ENCODE data around the gene ATP6V1C2.
"Not testable (repeated sequence)": the region's sequence is repeated elsewhere in the genome, so short reads cannot be mapped to it uniquely, and the experiment has no call there.

ATP6V1C2 gene

GRCh38 chr2:10792001-10792634, 70.7 kb downstream of the ATP6V1C2 start:
- DNase-seq (ENCODE audit: insufficient read length, low spot score) (no peak), FAIRE-seq (no peak)

GRCh38 chr2:10792660-10793400, 71.4 kb downstream of the ATP6V1C2 start:
- FAIRE-seq (no peak), DNase-seq (ENCODE audit: insufficient read length, low spot score) (no peak)
- no peak for TF ChIP-seq POLR2A (IDR thresholded peaks at IDR 0.05; ENCODE audit: low read depth, low read length)

More at GRCh38 chr2:10792001-10792634, 70.7 kb downstream of the ATP6V1C2 start:
- TF ChIP-seq POLR2A (IDR thresholded peaks at IDR 0.05; ENCODE audit: low read depth, low read length), result no peak

- DNase-seq (ENCODE audit: insufficient read length, low spot score) (no peak), FAIRE-seq (no peak)
- no peak for TF ChIP-seq POLR2A (IDR thresholded peaks at IDR 0.05; ENCODE audit: low read depth, low read length)
Observed at GRCh38 chr2:10793816-10794215, 72.4 kb downstream of the ATP6V1C2 start.

GRCh38 chr2:10794876-10795275, 73.4 kb downstream of the ATP6V1C2 start:
- DNase-seq (ENCODE audit: insufficient read length, low spot score), result no peak
- no peak for FAIRE-seq
- no peak for TF ChIP-seq POLR2A (IDR thresholded peaks at IDR 0.05; ENCODE audit: low read depth, low read length)

- FAIRE-seq, result no peak
- no peak for TF ChIP-seq POLR2A (IDR thresholded peaks at IDR 0.05; ENCODE audit: low read depth, low read length)
- no peak for DNase-seq (ENCODE audit: insufficient read length, low spot score)
Observed at GRCh38 chr2:10795508-10796046, 74.1 kb downstream of the ATP6V1C2 start.

- TF ChIP-seq POLR2A (IDR thresholded peaks at IDR 0.05; ENCODE audit: low read depth, low read length), result no peak
- FAIRE-seq (no peak), DNase-seq (ENCODE audit: insufficient read length, low spot score) (no peak)
Observed at GRCh38 chr2:10796703-10797102, 75.3 kb downstream of the ATP6V1C2 start.

- FAIRE-seq, result no peak
- no peak for TF ChIP-seq POLR2A (IDR thresholded peaks at IDR 0.05; ENCODE audit: low read depth, low read length)
- DNase-seq (ENCODE audit: insufficient read length, low spot score), result no peak
Observed at GRCh38 chr2:10798783-10799182, 77.4 kb downstream of the ATP6V1C2 start.

- FAIRE-seq, result no peak
- no peak for TF ChIP-seq POLR2A (IDR thresholded peaks at IDR 0.05; ENCODE audit: low read depth, low read length)
- no peak for DNase-seq (ENCODE audit: insufficient read length, low spot score)
Observed at GRCh38 chr2:10800163-10800562, 78.7 kb downstream of the ATP6V1C2 start.

- DNase-seq (ENCODE audit: insufficient read length, low spot score) (no peak), FAIRE-seq (no peak)
- no peak for TF ChIP-seq POLR2A (IDR thresholded peaks at IDR 0.05; ENCODE audit: low read depth, low read length)
Observed at GRCh38 chr2:10802657-10803056, 81.2 kb downstream of the ATP6V1C2 start.

- not testable (repeated sequence) for FAIRE-seq; DNase-seq (ENCODE audit: insufficient read length, low spot score)
Observed at GRCh38 chr2:10805990-10806389, 84.6 kb downstream of the ATP6V1C2 start.

- no peak for TF ChIP-seq POLR2A (IDR thresholded peaks at IDR 0.05; ENCODE audit: low read depth, low read length)
- FAIRE-seq, result no peak
- no peak for DNase-seq (ENCODE audit: insufficient read length, low spot score)
Observed at GRCh38 chr2:10806543-10806942, 85.1 kb downstream of the ATP6V1C2 start.

GRCh38 chr2:10810202-10811161, 89.1 kb downstream of the ATP6V1C2 start:
- DNase-seq (ENCODE audit: insufficient read length, low spot score) (no peak), FAIRE-seq (no peak)
- TF ChIP-seq POLR2A (IDR thresholded peaks at IDR 0.05; ENCODE audit: low read depth, low read length), result no peak

GRCh38 chr2:10811517-10811916, 90.1 kb downstream of the ATP6V1C2 start:
- TF ChIP-seq POLR2A (IDR thresholded peaks at IDR 0.05; ENCODE audit: low read depth, low read length), result no peak
- DNase-seq (ENCODE audit: insufficient read length, low spot score), result no peak
- FAIRE-seq, result no peak

Data from H54 (cell line).